Measurements from ENCODE around the gene ADORA1. TPM values are rescaled to one million over a fixed set of nuclear protein-coding genes. Genes with fewer than 3 reads are reported as not detected.

The ADORA1 gene
- total RNA-seq, 1 donor from 2014 or later: 4.1 TPM

DNA sequence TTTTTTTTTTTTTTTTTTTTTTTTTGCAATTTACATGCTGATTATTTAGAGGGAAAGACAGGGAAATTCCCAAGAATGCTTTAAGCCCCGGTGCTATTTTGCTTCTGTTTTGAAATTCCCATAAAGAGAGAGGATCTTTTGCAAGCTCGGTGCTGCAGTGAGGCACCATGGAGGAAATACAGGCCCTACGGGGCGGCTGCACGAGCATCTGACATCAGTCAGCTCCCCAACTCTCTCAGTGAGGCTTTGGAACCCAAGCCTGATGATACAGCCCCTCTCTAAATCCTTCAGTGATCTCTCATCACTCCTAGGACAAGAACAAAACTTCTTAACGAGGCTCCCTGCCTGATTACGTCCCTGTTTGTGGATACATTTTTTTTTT is 59.8 kb downstream of the ADORA1 start:
- no peak overlapping the region for H3K4me3 ChIP-seq
- peaks cover 14% of the 10 kb centered on the region for H3K4me1 ChIP-seq
- TF ChIP-seq, protein P1, sequence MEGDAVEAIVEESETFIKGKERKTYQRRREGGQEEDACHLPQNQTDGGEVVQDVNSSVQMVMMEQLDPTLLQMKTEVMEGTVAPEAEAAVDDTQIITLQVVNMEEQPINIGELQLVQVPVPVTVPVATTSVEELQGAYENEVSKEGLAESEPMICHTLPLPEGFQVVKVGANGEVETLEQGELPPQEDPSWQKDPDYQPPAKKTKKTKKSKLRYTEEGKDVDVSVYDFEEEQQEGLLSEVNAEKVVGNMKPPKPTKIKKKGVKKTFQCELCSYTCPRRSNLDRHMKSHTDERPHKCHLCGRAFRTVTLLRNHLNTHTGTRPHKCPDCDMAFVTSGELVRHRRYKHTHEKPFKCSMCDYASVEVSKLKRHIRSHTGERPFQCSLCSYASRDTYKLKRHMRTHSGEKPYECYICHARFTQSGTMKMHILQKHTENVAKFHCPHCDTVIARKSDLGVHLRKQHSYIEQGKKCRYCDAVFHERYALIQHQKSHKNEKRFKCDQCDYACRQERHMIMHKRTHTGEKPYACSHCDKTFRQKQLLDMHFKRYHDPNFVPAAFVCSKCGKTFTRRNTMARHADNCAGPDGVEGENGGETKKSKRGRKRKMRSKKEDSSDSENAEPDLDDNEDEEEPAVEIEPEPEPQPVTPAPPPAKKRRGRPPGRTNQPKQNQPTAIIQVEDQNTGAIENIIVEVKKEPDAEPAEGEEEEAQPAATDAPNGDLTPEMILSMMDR (IDR thresholded peaks at IDR 0.05): no peak
- H3K27ac ChIP-seq: no peak overlapping the region
- DNase-seq (no peak), ATAC-seq (peak in 1 of 2 donors; percentile 21)
- no peaks in the 10 kb centered on the region for H3K36me3 ChIP-seq
- intact Hi-C loops (cut with DNase I): no loop called here
- H3K9me3 ChIP-seq: no peaks in the 10 kb centered on the region
- no peaks in the 10 kb centered on the region for H3K27me3 ChIP-seq (ENCODE audit: low read depth)

DNA sequence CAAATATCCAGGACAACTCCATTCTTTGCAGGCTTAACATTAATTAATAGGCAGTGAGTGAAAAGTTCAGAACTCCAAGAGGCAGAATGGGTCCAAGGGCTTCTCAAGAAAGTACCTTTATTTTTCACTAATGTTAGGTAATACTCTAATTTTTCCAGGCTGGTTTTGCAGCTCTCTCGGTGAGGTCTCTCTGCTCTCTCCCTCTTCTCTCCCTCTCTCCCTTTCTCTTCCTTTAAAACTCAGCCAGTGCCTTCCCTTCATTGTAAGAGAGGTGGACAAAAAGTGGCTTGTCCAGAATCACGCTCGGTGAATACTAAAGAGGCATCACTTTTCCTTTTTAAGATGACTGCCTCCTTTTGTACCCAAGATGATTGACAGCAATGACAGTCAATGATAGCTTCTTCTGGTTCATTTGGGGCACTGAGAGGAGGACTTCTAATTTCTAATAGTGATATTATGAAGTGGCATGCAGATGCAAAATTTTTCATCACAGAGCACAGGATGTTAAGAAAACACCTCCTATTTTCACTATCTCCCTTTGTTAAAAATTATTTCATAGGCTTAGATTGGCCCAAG is 60.3 kb downstream of the ADORA1 start:
- TF ChIP-seq, protein P1 (IDR thresholded peaks at IDR 0.05): no peak
- no peaks in the 10 kb centered on the region for H3K9me3 ChIP-seq
- H3K27ac ChIP-seq: no peak overlapping the region
- no peaks in the 10 kb centered on the region for H3K27me3 ChIP-seq (ENCODE audit: low read depth)
- H3K36me3 ChIP-seq: no peaks in the 10 kb centered on the region
- DNase-seq (no peak), ATAC-seq (no peak)
- H3K4me3 ChIP-seq: no peak overlapping the region
- intact Hi-C loops (cut with DNase I): no loop called here
- H3K4me1 ChIP-seq: peaks cover 14% of the 10 kb centered on the region

DNA sequence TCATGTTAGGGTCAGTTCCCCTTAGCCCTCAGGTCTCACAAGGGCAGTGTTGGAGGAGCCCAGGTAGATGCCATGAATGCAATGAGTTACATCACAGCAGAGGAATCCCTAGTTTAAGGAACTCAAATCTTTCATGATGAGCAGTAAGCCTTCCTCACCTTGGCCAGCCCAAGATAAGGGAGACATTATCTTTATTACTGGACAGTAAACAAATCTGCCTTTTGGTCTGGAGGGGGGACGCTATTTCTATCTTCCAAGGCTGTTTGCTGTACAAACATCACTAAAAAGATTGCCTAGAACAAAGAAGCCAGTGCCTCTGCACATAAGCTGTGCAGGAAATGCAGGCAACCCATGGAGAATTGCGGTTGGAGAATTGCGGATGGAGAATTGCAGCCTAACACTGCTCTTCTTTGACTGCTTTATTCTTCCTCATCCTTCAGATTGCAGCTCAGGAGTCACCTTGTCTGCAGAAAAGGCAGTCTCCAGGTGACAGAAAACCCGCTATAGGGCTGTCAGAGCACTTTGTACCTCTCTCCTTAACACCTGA is 61.2 kb downstream of the ADORA1 start:
- Histone ChIP-seq H3K4me3 (no peak overlapping the region), H3K4me1 (peaks cover 14% of the 10 kb centered on the region), H3K27me3 (ENCODE audit: low read depth) (no peaks in the 10 kb centered on the region), H3K27ac (no peak overlapping the region), H3K36me3 (no peaks in the 10 kb centered on the region), H3K9me3 (no peaks in the 10 kb centered on the region)
- TF ChIP-seq, protein P1 (IDR thresholded peaks at IDR 0.05): no peak
- DNase-seq (no peak), ATAC-seq (no peak)
- intact Hi-C loops (cut with DNase I): no loop called here

DNA sequence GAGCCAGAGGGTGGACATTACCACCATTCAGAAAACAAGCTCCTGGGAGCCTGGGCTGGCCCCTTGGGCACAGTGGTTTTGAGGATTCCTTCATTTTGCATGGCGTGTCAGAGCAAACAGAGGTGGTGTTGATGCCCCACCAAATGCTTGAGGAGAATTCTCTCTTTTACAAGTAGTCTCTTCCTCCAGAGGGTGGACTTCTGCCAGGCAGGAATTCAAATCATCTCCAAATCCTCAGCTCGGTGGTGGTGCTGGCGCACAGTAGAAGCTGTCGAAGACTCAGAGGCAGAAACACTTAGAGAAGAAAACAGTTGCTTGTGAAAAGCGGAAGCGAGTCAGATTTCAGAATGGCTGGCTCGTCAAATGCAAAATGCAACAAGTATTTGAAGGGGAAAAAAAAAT is 62.4 kb downstream of the ADORA1 start:
- no peak for DNase-seq
- Histone ChIP-seq H3K9me3 (no peaks in the 10 kb centered on the region), H3K4me3 (no peak overlapping the region), H3K36me3 (no peaks in the 10 kb centered on the region), H3K27me3 (ENCODE audit: low read depth) (no peaks in the 10 kb centered on the region), H3K27ac (no peak overlapping the region), H3K4me1 (peaks cover 14% of the 10 kb centered on the region)
- ATAC-seq: no peak
- TF ChIP-seq, protein P1 (IDR thresholded peaks at IDR 0.05): no peak
- intact Hi-C loops (cut with DNase I): no loop called here

DNA sequence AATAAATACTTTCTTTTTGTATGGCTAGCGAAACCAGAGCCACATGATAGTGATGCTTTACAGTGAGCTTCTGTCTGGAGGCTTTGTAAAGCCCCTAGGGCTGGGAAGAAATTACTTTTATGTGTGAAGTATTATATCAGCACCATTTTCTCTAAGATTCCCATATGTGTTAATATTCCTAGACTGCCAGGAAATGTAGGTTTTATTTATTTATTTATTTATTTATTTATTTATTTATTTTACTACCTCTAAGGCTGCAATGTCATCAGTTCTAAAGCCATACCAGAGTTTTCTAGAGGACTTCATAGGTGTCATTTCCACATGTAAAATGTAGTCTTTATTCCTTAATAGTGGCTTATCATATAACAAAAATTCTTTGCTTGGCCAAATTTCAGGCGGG is 63.4 kb downstream of the ADORA1 start:
- intact Hi-C loops (cut with DNase I): no loop called here
- Histone ChIP-seq H3K27ac (no peak overlapping the region), H3K4me1 (peaks cover 14% of the 10 kb centered on the region), H3K4me3 (no peak overlapping the region), H3K27me3 (ENCODE audit: low read depth) (no peaks in the 10 kb centered on the region), H3K9me3 (no peaks in the 10 kb centered on the region), H3K36me3 (no peaks in the 10 kb centered on the region)
- TF ChIP-seq, protein P1 (IDR thresholded peaks at IDR 0.05): no peak
- ATAC-seq (no peak), DNase-seq (no peak)

Data from lower lobe of right lung (tissue), 2 donors.